ENCODE results near the gene S1PR3.

The S1PR3 gene

DNA sequence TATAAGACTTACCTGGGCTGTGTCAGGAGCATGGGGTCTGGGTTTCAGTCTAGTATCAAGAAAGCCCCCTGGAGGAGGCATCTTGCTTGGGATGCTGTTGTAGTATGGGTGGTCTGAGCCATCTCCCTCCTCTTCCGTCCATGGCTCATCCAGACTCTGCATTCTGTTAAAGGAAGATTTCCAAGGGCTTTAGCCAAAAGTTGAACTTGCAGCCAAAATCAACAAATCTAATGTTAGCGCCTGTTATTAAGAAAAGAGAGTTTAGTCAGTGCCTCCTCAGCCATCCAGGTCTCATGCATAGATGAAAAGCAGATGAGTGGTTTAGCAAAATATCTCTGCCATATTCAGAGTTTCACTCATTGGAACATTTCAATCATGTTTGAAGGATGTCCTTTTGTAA, 55.6 kb downstream of the S1PR3 start:
- FAIRE-seq, result no peak
- DNase-seq (ENCODE audit: insufficient read length), result no peak
- no peak for TF ChIP-seq TAF1 (IDR thresholded peaks at IDR 0.05; ENCODE audit: borderline replicate concordance, low read depth, low read length)
- no peak for TF ChIP-seq POLR2A (IDR thresholded peaks at IDR 0.05; ENCODE audit: low read depth, low read length)
- TF ChIP-seq POLR2AphosphoS5 (IDR thresholded peaks at IDR 0.05; ENCODE audit: low read depth, low read length), result no peak

DNA sequence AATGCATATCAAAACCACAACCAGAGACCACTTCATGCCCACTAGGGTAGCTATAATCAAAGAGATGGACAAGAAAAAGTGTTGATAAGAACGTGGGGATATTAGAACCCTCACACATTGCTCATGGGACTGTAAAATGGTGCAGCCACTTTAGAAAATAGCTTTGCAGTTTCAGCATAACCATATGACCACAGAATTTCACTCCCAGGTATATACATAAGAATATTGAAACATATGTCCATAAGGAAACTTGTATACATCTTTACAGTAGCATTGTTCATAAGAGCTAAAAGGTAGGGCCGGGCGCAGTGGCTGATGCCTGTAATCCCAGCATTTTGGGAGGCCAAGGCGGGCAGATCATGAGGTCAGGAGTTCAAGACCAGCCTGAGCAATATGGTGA, 56.4 kb downstream of the S1PR3 start:
- FAIRE-seq, result no peak
- no peak for DNase-seq (ENCODE audit: insufficient read length)
- no peak for TF ChIP-seq TAF1 (IDR thresholded peaks at IDR 0.05; ENCODE audit: borderline replicate concordance, low read depth, low read length)
- no peak for TF ChIP-seq POLR2A (IDR thresholded peaks at IDR 0.05; ENCODE audit: low read depth, low read length)
- TF ChIP-seq POLR2AphosphoS5 (IDR thresholded peaks at IDR 0.05; ENCODE audit: low read depth, low read length), result no peak

DNA sequence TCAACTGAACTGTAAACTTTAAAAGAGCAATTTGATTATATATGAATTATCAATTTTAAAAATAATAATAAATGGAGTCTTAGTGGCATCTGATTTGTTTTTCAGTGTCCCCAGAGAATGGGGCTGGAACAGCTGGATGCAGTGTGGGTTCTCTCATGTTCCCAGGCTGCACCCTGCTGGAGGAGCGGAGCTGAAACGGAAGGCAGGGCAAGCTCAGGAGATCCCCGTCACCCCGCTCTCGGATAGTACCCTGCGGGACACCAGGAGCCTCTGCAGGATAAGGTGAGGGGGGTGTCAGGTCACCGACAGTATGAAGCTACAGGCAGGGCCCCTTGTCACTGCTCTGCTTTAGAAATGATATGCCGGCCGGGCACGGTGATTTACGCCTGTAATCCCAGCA, 57.3 kb downstream of the S1PR3 start:
- DNase-seq (ENCODE audit: insufficient read length) (no peak), FAIRE-seq (no peak)
- no peak for TF ChIP-seq POLR2A (IDR thresholded peaks at IDR 0.05; ENCODE audit: low read depth, low read length)
- TF ChIP-seq TAF1 (IDR thresholded peaks at IDR 0.05; ENCODE audit: borderline replicate concordance, low read depth, low read length), result no peak
- TF ChIP-seq POLR2AphosphoS5 (IDR thresholded peaks at IDR 0.05; ENCODE audit: low read depth, low read length), result no peak

DNA sequence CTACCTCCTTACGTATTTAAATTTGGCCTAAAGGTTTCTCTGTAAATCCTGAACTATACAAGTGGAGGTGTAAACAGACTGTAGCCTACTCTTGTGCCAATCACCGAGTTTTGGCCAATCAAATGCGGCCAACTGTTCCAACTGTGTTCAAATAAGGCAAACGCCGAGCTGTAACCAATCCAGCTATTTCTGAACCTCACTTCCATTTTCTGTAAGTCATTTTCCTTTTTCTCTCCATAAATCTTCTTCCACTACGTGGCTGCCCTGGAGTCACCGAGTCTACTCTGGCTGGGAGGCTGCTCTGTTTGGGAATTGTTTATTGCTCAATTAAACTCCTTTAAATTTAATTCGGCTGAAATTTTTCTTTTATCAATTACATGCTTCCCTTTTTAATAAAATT, 58.4 kb downstream of the S1PR3 start:
- FAIRE-seq, result no peak
- no peak for DNase-seq (ENCODE audit: insufficient read length)
- TF ChIP-seq POLR2A (IDR thresholded peaks at IDR 0.05; ENCODE audit: low read depth, low read length) (no peak), POLR2AphosphoS5 (IDR thresholded peaks at IDR 0.05; ENCODE audit: low read depth, low read length) (no peak), TAF1 (IDR thresholded peaks at IDR 0.05; ENCODE audit: borderline replicate concordance, low read depth, low read length) (no peak)

DNA sequence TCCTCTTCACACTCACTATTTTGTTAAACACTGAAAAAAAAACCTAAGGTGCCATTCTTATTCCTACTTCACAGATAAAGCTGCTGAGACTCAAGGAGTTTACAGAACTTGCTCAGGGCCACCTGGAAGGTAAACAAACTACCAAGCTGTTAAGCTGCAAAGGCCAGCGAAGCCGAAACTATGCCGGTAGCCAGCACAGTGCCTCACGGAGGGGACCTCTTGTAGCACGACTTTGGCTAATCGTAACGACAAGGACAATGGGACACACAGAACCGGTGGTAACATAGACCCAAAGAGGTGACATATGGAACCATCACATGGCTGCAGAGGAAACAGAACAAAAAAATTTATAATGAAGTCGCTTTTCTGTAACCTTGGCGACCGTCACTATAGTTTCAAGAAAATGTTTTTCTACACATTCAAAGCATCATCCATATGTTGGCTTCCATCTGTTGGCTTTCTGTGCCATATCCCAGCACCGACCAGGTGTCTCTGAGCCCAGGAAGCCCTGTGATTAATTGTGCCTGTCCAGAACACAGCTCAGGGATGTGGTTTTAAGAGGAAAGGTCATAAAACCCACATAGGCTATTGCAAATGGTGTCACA, 60.3 kb downstream of the S1PR3 start:
- no peak for DNase-seq (ENCODE audit: insufficient read length)
- TF ChIP-seq TAF1 (IDR thresholded peaks at IDR 0.05; ENCODE audit: borderline replicate concordance, low read depth, low read length), result no peak
- no peak for TF ChIP-seq POLR2A (IDR thresholded peaks at IDR 0.05; ENCODE audit: low read depth, low read length)
- TF ChIP-seq POLR2AphosphoS5 (IDR thresholded peaks at IDR 0.05; ENCODE audit: low read depth, low read length), result no peak
- no peak for FAIRE-seq

DNA sequence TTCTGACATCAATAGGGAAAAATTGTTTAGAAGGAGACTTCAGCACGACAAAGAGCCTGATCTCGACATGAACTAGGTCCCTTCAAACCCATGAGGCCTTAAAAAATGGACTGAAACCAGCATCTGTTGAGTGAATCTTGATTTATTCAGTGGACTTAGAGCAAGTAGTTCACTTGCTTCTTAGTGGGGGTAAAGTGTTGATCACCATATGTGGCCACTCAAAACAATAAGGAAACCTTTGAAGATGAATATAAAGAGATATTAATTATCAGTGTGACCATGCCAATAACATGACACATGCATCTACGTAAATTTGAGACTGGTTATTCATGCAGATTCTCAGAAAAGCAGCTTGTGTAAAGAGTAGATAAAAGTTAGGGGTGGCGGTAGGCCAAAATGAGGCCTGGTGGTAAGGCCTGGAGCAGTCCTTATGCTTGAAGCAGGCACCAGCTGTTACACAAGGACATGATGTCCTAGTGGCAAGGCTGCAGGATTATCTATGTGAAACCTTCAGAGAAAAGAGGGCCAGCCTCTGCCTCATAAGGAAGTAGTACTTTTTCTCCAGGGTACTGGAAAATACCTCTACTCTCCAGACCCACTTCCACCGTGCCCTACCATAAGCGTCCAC, 61.3 kb downstream of the S1PR3 start:
- TF ChIP-seq POLR2AphosphoS5 (IDR thresholded peaks at IDR 0.05; ENCODE audit: low read depth, low read length), result no peak
- DNase-seq (ENCODE audit: insufficient read length), result no peak
- FAIRE-seq, result no peak

DNA sequence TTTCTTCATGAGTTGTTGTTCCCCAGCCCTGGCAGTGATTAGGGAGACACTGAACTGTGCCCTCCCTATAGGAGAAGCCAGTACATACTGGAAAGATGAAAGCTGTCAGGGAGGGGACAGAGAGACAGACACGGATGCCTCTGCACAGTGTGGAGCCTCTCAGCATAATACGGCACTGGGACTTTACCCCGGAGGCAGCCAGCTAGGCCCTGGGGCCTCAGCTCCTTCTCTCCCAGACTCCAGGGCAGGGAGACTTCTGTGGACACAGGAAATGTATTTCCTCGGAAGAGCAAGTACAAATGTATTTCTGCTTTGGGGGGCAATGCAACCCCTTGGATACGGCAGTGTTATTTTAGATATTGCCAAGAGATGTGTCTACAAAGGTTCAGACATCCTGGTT, 62.0 kb downstream of the S1PR3 start:
- TF ChIP-seq POLR2AphosphoS5 (IDR thresholded peaks at IDR 0.05; ENCODE audit: low read depth, low read length) (no peak), POLR2A (IDR thresholded peaks at IDR 0.05; ENCODE audit: low read depth, low read length) (no peak), TAF1 (IDR thresholded peaks at IDR 0.05; ENCODE audit: borderline replicate concordance, low read depth, low read length) (no peak)
- no peak for FAIRE-seq
- no peak for DNase-seq (ENCODE audit: insufficient read length)

All from GM12892 (cell line).